NCI-H2107 (cell line): ENCODE measurements around the gene TMEM9.
A peak's percentile ranks its signal among the peaks of the same experiment; 100 is the strongest.

Experiments used
- DNase-seq: peaks from one replicate; lab custom pipeline; 2025; lab: John Stamatoyannopoulos, UW

Gene TMEM9

GRCh38 chr1:201145816-201146215, 8.5 kb downstream of the TMEM9 start:
- DNase-seq = no peak

- no peak for DNase-seq
These were observed 9.1 kb downstream of the TMEM9 start for GRCh38 chr1:201145132-201145531.

- DNase-seq = no peak
These were observed 9.6 kb downstream of the TMEM9 start for GRCh38 chr1:201144701-201145100.

- DNase-seq = no peak
These were observed 10.3 kb downstream of the TMEM9 start for GRCh38 chr1:201143726-201144635.

- DNase-seq = no peak
These were observed 11.2 kb downstream of the TMEM9 start for GRCh38 chr1:201142849-201143725.

GRCh38 chr1:201142011-201142848, 12.0 kb downstream of the TMEM9 start:
- DNase-seq = no peak

GRCh38 chr1:201141418-201141817, 12.9 kb downstream of the TMEM9 start:
- no peak for DNase-seq

- no peak for DNase-seq
These were observed 13.4 kb downstream of the TMEM9 start for GRCh38 chr1:201140941-201141260.

GRCh38 chr1:201140235-201140940, 13.9 kb downstream of the TMEM9 start:
- peak; percentile 28 for DNase-seq

- no peak for DNase-seq
These were observed 14.5 kb downstream of the TMEM9 start for GRCh38 chr1:201139756-201140155.

GRCh38 chr1:201139306-201139705, 15.0 kb downstream of the TMEM9 start:
- no peak for DNase-seq

- no peak for DNase-seq
These were observed 15.9 kb downstream of the TMEM9 start for GRCh38 chr1:201138311-201138840.

GRCh38 chr1:201137579-201138310, 16.5 kb downstream of the TMEM9 start:
- DNase-seq = no peak

- DNase-seq = no peak
These were observed 17.3 kb downstream of the TMEM9 start for GRCh38 chr1:201137024-201137392.

- no peak for DNase-seq
These were observed 17.8 kb downstream of the TMEM9 start for GRCh38 chr1:201136355-201137023.

GRCh38 chr1:201134405-201134804, 19.9 kb downstream of the TMEM9 start:
- no peak for DNase-seq

GRCh38 chr1:201131398-201131797, 22.9 kb downstream of the TMEM9 start:
- no peak for DNase-seq

- no peak for DNase-seq
These were observed 25.3 kb downstream of the TMEM9 start for GRCh38 chr1:201128962-201129361.

- no peak for DNase-seq
These were observed 25.8 kb downstream of the TMEM9 start for GRCh38 chr1:201128476-201128875.
